HepG2 (cell line): ENCODE results near the gene EXOC3L2. TPM values are rescaled to one million over a fixed set of nuclear protein-coding genes. Genes with fewer than 3 reads are reported as not detected.
A peak's percentile ranks its signal among the peaks of the same experiment; 100 is the strongest.

Experiments
- ADNP ChIP-seq: sonication (generic); formaldehyde crosslinking; IDR thresholded peaks from 2 replicates; pipeline ENCODE4 v1.4.0; 2020; ENCODE audit warnings: missing genetic modification reagents
- ATRX ChIP-seq: sonication (generic); formaldehyde crosslinking; IDR thresholded peaks from 2 replicates; pipeline ENCODE4 v1.4.0; 2020; ENCODE audit warnings: missing genetic modification reagents, borderline replicate concordance
- BCL6 ChIP-seq: IDR thresholded peaks from 2 replicates; pipeline ENCODE4 v1.6.1; 2016; ENCODE audit warnings: missing genetic modification reagents, missing compliant biosample characterization
- EHMT2 ChIP-seq: fragments of 200-600 bp; sonication (generic); IDR thresholded peaks from 2 replicates; pipeline ENCODE4 v1.7.0; 2017; ENCODE audit warnings: antibody characterized with exemption, low read depth, low read length, borderline replicate concordance
- ELF1 ChIP-seq: sonication (generic); formaldehyde crosslinking; IDR thresholded peaks from 2 replicates; pipeline ENCODE4 v1.4.0; 2020; ENCODE audit warnings: missing genetic modification reagents
- KMT2B ChIP-seq: IDR thresholded peaks from 2 replicates; pipeline ENCODE4 v1.6.1; 2016; ENCODE audit warnings: missing genetic modification reagents, missing compliant biosample characterization
- NR0B2 ChIP-seq: sonication (generic); formaldehyde crosslinking; IDR thresholded peaks from 2 replicates; pipeline ENCODE4 v1.4.0; 2020; ENCODE audit warnings: mild to moderate bottlenecking, missing genetic modification reagents
- PAWR ChIP-seq: sonication (generic); formaldehyde crosslinking; IDR thresholded peaks from 2 replicates; pipeline ENCODE4 v1.4.0; 2020; ENCODE audit warnings: missing genetic modification reagents, mild to moderate bottlenecking, borderline replicate concordance
- PBX2 ChIP-seq: IDR thresholded peaks from 2 replicates; pipeline ENCODE4 v1.6.1; 2016; ENCODE audit warnings: control low read depth
- PLSCR1 ChIP-seq: sonication (generic); formaldehyde crosslinking; IDR thresholded peaks from 2 replicates; pipeline ENCODE4 v1.5.0; 2020; ENCODE audit warnings: missing genetic modification reagents, mild to moderate bottlenecking, borderline replicate concordance
- POLR2AphosphoS2 ChIP-seq: IDR thresholded peaks from 2 replicates; pipeline ENCODE4 v1.6.1; 2011; ENCODE audit warnings: low read depth, low read length, improper control_type of control experiment
- POLR2AphosphoS5 ChIP-seq: IDR thresholded peaks from 2 replicates; pipeline ENCODE4 v1.6.1; 2012; ENCODE audit warnings: low read depth, low read length
- PRDM4 ChIP-seq: sonication (generic); formaldehyde crosslinking; IDR thresholded peaks from 2 replicates; pipeline ENCODE4 v1.9.0; 2021; ENCODE audit warnings: missing genetic modification reagents, borderline replicate concordance
- SKI ChIP-seq: fragments of 450-650 bp; IDR thresholded peaks from one replicate; pipeline ENCODE4 v1.6.1; 2018; ENCODE audit warnings: mild to moderate bottlenecking; ENCODE audit not compliant: partially characterized antibody
- UBTF ChIP-seq: sonication (generic); formaldehyde crosslinking; IDR thresholded peaks from 2 replicates; pipeline ENCODE4 v1.4.0; 2020; ENCODE audit warnings: mild to moderate bottlenecking, missing genetic modification reagents
- ZBTB46 ChIP-seq: sonication (generic); formaldehyde crosslinking; IDR thresholded peaks from 2 replicates; pipeline ENCODE4 v1.4.0; 2020; ENCODE audit warnings: mild to moderate bottlenecking, missing genetic modification reagents, borderline replicate concordance
- ZNF224 ChIP-seq: sonication (generic); formaldehyde crosslinking; IDR thresholded peaks from 2 replicates; pipeline ENCODE4 v1.5.0; 2020; ENCODE audit warnings: mild to moderate bottlenecking, missing genetic modification reagents
- ZNF629 ChIP-seq: sonication (generic); formaldehyde crosslinking; conservative IDR thresholded peaks from 2 replicates; pipeline ENCODE4 v1.5.0; 2020; ENCODE audit warnings: missing genetic modification reagents
- ZSCAN20 ChIP-seq: sonication (generic); formaldehyde crosslinking; IDR thresholded peaks from 2 replicates; pipeline ENCODE4 v1.4.0; 2020; ENCODE audit warnings: missing genetic modification reagents, mild to moderate bottlenecking, borderline replicate concordance
- polyA plus RNA-seq, 8 experiments: library from polyadenylated mRNA; depleted of rRNA in 3 of 8; stranded (reverse) in 7 of 8; unstranded in 1 of 8; fragments of >200 nt; fragmentation: Illumina TruSeq in 4 of 8; extraction: Trizol in 4 of 8; gene quantifications; 2 replicates each; pipeline versions ENCODE4 v1.2.1 to v1.2.3, GENCODE V29; 2011 to 2016; ENCODE audit warnings: low read depth in 4 of 8, missing spikeins in 1 of 8, mixed read lengths in 1 of 8; ENCODE audit not compliant: insufficient read depth in 1 of 8
- total RNA-seq, 5 experiments: library from RNA; depleted of rRNA; stranded (reverse); fragments of >200 nt; fragmentation: Illumina TruSeq; extraction: Trizol; gene quantifications; 2 replicates each; pipeline ENCODE4 v1.2.3, GENCODE V29; 2016; ENCODE audit warnings: low read depth in 1 of 5

EXOC3L2 gene
- total and polyA plus RNA-seq, 2 of the 13 experiments (the other 11 are each of a cell fraction or from before 2014, with no cell fraction given) = 0.21 TPM; not detected in 1

GRCh38 chr19:45279587-45280192 is 34.5 kb upstream of the EXOC3L2 start (continued):
- TF ChIP-seq POLR2AphosphoS2 (no peak), NR0B2 (CRISPR knock-in tag) (no peak), ZNF629 (CRISPR knock-in tag) (0 out of 2 replicates have a peak, but pooled peaks have one; percentile 15), PLSCR1 (no peak), PBX2 (no peak), SKI (no peak), ATRX (CRISPR knock-in tag) (no peak), KMT2B (CRISPR knock-in tag) (no peak), ADNP (CRISPR knock-in tag) (no peak), POLR2AphosphoS5 (no peak), EHMT2 (no peak), UBTF (CRISPR knock-in tag) (peak; percentile 36; the same call in 1 of the 2 replicates), ZBTB46 (no peak), PAWR (no peak), ELF1 (CRISPR knock-in tag) (no peak), ZSCAN20 (CRISPR knock-in tag) (no peak), ZNF224 (CRISPR knock-in tag) (no peak), BCL6 (CRISPR knock-in tag) (peak; percentile 65), PRDM4 (CRISPR knock-in tag) (no peak)
